ENCODE results near the gene DSCAM.
"Not testable (repeated sequence)": the region's sequence is repeated elsewhere in the genome, so short reads cannot be mapped to it uniquely, and the experiment has no call there.

Gene DSCAM

DNA sequence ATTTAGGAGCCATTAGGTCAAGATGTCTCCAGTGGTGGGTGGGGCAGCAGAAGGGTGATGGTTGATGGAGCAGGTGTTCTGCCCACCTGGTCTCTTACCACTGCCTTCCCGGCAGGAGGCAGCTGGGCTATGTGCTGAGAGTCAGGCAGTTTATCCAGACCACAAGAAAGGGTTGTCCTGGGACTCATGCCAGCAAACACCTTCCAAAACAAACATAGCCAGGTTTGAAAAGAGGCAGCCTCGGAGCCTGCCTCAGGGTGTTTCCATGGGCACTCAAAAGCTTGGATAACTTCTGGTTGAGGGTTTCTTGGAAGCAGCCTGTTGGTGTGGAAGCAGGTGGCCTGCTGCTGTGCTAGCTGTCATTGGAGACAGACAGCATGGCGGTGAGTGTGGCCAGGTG lies 792.6 kb downstream of the DSCAM start:
- H3K27ac ChIP-seq = no peak overlapping the region
- H3K4me3 ChIP-seq = no peak overlapping the region

GRCh38 chr21:40053007-40053406 lies 794.0 kb downstream of the DSCAM start:
- no peak overlapping the region for H3K27ac ChIP-seq
- H3K4me3 ChIP-seq = no peak overlapping the region

- peak overlapping the region in 1 of 21 experiments; percentile 49 for H3K27ac ChIP-seq
- no peak overlapping the region for H3K4me3 ChIP-seq
Measured at GRCh38 chr21:40052276-40052675, 794.7 kb downstream of the DSCAM start.

GRCh38 chr21:40051801-40052200 lies 795.2 kb downstream of the DSCAM start:
- Histone ChIP-seq H3K27ac (no peak overlapping the region), H3K4me3 (no peak overlapping the region)

DNA sequence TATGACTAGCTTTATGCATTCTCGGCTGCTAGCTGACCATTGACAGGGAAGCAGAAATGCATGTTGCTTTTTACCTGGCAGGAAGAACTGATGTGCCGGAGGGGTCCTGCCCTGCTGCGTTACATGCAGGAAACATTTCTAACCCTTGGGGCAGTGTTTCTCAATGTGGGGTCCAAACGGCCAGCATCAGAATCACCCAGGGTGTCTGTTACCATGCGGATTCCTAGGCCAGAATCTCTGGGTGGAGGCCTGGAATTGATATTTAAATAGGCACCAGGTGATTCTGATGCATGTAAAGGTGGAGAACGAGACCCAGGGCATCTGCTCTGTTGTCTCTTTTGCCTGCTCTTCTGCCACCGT lies 797.0 kb downstream of the DSCAM start:
- H3K27ac ChIP-seq = peak overlapping the region in 2 of 21 experiments; percentile 16 to 20

GRCh38 chr21:40049031-40049930 lies 797.7 kb downstream of the DSCAM start:
- Histone ChIP-seq H3K27ac (peak overlapping the region in 2 of 21 experiments; percentile 16 to 20), H3K4me3 (no peak overlapping the region)

More for the DNA sequence above, 797.0 kb downstream of the DSCAM start:
- no peak overlapping the region for H3K4me3 ChIP-seq

DNA sequence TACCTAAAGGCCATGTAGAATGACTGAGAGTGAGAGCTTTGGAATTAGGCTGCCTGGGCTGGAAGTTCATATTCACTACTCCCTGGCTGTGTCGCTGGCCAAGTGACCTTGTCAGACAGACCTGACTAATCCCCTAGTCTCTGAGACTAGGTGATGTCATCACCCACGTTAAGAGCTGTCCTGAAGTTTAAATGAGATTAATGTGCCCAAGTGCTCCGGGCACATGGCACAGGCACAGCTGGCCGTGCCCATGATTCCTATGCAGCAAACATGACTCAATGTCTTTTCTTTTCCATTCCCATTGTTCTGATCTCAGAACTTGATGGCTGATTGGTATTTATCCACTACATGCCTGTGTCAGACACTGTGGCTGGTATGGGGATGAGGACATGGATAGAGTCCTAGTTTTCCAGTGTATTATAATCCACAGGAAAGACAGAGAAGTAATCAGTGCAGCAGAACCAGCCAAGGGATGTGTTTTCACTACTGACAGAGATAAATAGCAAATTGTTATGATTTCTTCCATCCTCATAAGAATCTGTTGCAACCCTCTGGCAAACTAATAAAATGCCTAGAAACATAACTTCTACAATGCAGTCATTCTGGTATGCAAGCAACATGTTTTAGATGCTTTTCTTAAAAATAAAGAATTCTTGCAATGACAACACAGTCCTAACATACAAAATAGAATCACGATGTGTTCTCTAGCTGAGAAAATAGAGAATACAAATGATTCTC lies 798.8 kb downstream of the DSCAM start:
- Histone ChIP-seq H3K4me3 (no peak overlapping the region), H3K27ac (peak overlapping the region in 1 of 21 experiments; percentile 29)

GRCh38 chr21:40047211-40047610 lies 799.7 kb downstream of the DSCAM start:
- Histone ChIP-seq H3K4me3 (no peak overlapping the region), H3K27ac (no peak overlapping the region)

- Histone ChIP-seq H3K27ac (no peak overlapping the region), H3K4me3 (no peak overlapping the region)
Measured at GRCh38 chr21:40043866-40044265, 803.1 kb downstream of the DSCAM start.

DNA sequence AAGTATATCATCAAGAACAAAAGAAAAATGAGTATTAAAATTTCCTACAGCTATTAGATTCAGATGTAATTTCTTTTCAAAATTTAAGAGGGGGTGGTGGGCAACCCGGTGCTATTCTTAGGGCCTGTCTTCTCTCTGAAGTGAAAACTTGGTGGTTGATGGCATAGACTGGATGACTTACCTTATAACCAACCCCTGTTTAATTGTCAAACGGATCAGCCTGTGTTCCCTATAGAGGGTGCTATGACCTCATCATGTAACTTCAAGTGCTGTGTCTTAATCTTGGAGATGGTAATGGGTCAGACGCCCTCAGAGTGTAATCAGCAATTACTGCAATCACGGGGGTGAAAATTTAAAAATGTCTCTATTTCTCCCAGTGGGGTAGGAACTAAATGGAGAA lies 803.5 kb downstream of the DSCAM start:
- no peak overlapping the region for H3K27ac ChIP-seq
- no peak overlapping the region for H3K4me3 ChIP-seq

- Histone ChIP-seq H3K4me3 (no peak overlapping the region), H3K27ac (no peak overlapping the region)
Measured at GRCh38 chr21:40041446-40041845, 805.5 kb downstream of the DSCAM start.

- H3K27ac ChIP-seq, H3K4me3 ChIP-seq: not testable (repeated sequence)
Measured at GRCh38 chr21:40033156-40033782, 813.7 kb downstream of the DSCAM start.

DNA sequence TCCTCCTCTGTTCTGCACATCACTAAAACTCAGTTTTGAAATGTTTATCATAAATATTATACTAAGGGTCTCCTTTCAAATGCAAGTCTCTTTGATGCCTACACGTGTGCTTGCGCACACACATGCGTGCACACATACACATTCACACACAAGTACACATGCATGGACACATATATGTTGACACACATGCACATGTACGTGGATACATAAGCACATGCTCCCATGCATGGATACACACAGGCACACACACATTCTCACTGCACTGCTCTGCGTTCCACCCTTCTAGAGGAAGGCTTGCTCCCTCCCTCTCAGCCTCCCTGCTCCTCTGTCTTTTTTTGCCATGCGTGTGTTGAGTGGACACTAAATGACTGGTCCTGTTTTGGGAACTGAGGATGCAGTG lies 817.1 kb downstream of the DSCAM start:
- no peak overlapping the region for H3K27ac ChIP-seq
- no peak overlapping the region for H3K4me3 ChIP-seq

GRCh38 chr21:40028393-40028792 lies 818.6 kb downstream of the DSCAM start:
- H3K27ac ChIP-seq, H3K4me3 ChIP-seq: not testable (repeated sequence)

- Histone ChIP-seq H3K27ac (no peak overlapping the region), H3K4me3 (no peak overlapping the region)
Measured at GRCh38 chr21:40021558-40022351, 825.2 kb downstream of the DSCAM start.

DNA sequence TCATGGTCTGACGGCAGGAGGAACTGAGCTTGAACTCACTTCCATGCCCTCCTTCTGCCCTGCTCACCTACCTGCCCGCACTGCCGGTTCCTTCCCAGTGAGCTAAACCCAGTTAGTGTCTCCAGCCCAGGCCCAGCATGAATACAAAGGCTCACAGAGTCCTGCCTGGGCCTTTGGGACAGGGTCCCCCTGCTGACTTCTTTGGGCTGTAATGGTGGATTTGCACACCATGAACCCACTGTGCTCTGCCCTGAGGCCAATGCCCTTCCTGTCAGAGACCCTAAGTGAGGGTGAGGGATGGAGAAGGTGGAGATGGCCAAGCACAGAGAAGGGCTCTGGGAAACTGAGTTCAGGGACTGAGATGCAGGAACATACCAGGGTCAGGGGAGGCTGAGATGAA lies 826.3 kb downstream of the DSCAM start:
- Histone ChIP-seq H3K27ac (no peak overlapping the region), H3K4me3 (no peak overlapping the region)

GRCh38 chr21:40018871-40019475 lies 828.0 kb downstream of the DSCAM start:
- Histone ChIP-seq H3K27ac (no peak overlapping the region), H3K4me3 (no peak overlapping the region)

GRCh38 chr21:40016667-40017066 lies 830.3 kb downstream of the DSCAM start:
- H3K4me3 ChIP-seq = no peak overlapping the region
- H3K27ac ChIP-seq = no peak overlapping the region

- no peak overlapping the region for H3K4me3 ChIP-seq
- H3K27ac ChIP-seq = no peak overlapping the region
Measured at GRCh38 chr21:40016234-40016633, 830.7 kb downstream of the DSCAM start.
